Fibroblast of peridontal ligament (primary cell): ENCODE measurements around the gene FAM98B.

Experiments used
- DNase-seq: peaks from one replicate; pipeline ENCODE4 v3.0.0-alpha.2; 2010; ENCODE audit errors: extremely low read depth

Gene FAM98B

GRCh38 chr15:38507570-38507969 is 53.6 kb downstream of the FAM98B start:
- no peak for DNase-seq

- no peak for DNase-seq
Observed at GRCh38 chr15:38508647-38509046, 54.7 kb downstream of the FAM98B start.

- peak; percentile 7 for DNase-seq
Observed at GRCh38 chr15:38509152-38509551, 55.2 kb downstream of the FAM98B start.

- no peak for DNase-seq
Observed at GRCh38 chr15:38512901-38513300, 59.0 kb downstream of the FAM98B start.

GRCh38 chr15:38514601-38515000 is 60.7 kb downstream of the FAM98B start:
- no peak for DNase-seq

GRCh38 chr15:38516626-38517025 is 62.7 kb downstream of the FAM98B start:
- no peak for DNase-seq

- no peak for DNase-seq
Observed at GRCh38 chr15:38517312-38517975, 63.5 kb downstream of the FAM98B start.

- no peak for DNase-seq
Observed at GRCh38 chr15:38518084-38518483, 64.2 kb downstream of the FAM98B start.

GRCh38 chr15:38520035-38520434 is 66.1 kb downstream of the FAM98B start:
- no peak for DNase-seq

GRCh38 chr15:38521316-38521715 is 67.4 kb downstream of the FAM98B start:
- no peak for DNase-seq

- no peak for DNase-seq
Observed at GRCh38 chr15:38522922-38523321, 69.0 kb downstream of the FAM98B start.

GRCh38 chr15:38524156-38524555 is 70.2 kb downstream of the FAM98B start:
- no peak for DNase-seq

GRCh38 chr15:38525489-38525888 is 71.6 kb downstream of the FAM98B start:
- DNase-seq, result no peak

GRCh38 chr15:38526158-38526557 is 72.2 kb downstream of the FAM98B start:
- DNase-seq, result no peak

GRCh38 chr15:38528294-38528693 is 74.4 kb downstream of the FAM98B start:
- peak; percentile 6 for DNase-seq

- DNase-seq, result no peak
Observed at GRCh38 chr15:38530113-38530512, 76.2 kb downstream of the FAM98B start.

- DNase-seq, result peak; percentile 48
Observed at GRCh38 chr15:38531509-38531908, 77.6 kb downstream of the FAM98B start.

GRCh38 chr15:38532728-38533127 is 78.8 kb downstream of the FAM98B start:
- DNase-seq, result no peak

GRCh38 chr15:38533416-38533915 is 79.5 kb downstream of the FAM98B start:
- DNase-seq, result no peak

- no peak for DNase-seq
Observed at GRCh38 chr15:38533926-38534325, 80.0 kb downstream of the FAM98B start.

- no peak for DNase-seq
Observed at GRCh38 chr15:38534691-38535090, 80.8 kb downstream of the FAM98B start.

- DNase-seq, result no peak
Observed at GRCh38 chr15:38535491-38536200, 81.7 kb downstream of the FAM98B start.

GRCh38 chr15:38536201-38536676 is 82.3 kb downstream of the FAM98B start:
- peak; percentile 62 for DNase-seq
